NCI-H2081 (cell line): ENCODE data around the gene TIMP3.

Experiments used
- DNase-seq, 2 experiments: peaks; one replicate each; lab custom pipeline; 2025; lab: John Stamatoyannopoulos, UW

The TIMP3 gene

DNA sequence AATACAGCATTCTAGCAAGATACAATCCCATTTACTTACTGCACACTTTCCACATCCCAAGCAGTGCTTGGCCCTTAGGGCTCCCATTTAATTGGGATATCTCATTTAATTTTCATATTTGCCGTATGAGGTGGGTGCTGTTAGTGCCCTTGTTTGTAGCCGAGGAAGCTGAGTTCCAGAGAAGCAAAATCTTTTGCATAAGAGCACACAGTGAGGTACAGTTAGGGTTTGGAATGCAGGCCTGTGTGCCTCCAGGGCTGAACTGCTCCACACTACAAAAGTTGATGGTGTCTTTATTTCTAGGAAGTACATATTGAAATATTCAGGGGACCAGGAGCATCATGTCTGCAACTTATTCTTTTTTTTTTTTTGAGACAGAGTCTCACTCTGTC lies 15.5 kb upstream of the TIMP3 start:
- no peak for DNase-seq

DNA sequence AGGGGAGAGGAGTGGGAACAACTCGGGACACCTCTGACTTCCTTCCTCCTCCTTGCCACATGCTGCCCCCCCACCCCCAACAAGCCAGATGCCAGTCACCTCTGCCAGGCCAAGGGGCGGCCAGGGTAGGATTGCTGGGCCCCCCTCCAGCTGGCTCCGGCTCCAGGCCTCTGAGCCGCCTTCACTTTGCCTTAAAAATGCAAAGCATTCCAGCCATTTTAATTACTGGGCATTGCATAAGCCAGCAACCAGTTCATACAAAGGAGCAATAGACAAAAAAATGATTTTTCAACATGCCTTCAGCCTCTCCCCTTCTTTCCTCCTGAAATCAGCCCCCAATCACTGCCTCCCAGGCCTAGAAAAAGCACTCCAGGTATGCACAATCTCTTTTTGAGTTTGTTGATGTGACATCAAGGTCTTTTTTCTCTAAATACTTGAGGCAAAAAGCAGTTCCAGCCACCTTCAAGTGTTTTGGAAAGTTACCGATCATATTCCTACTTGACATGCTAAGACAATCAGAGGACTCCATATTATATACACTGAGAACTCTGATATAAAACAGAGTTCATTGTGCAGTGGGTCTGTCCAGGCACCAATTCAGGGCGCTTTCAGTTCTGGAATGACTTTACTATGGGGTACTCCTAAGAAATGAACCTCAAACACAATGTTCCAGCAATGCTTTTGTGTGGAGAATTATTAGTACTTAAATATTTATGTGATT lies 12.4 kb upstream of the TIMP3 start:
- DNase-seq = no peak

DNA sequence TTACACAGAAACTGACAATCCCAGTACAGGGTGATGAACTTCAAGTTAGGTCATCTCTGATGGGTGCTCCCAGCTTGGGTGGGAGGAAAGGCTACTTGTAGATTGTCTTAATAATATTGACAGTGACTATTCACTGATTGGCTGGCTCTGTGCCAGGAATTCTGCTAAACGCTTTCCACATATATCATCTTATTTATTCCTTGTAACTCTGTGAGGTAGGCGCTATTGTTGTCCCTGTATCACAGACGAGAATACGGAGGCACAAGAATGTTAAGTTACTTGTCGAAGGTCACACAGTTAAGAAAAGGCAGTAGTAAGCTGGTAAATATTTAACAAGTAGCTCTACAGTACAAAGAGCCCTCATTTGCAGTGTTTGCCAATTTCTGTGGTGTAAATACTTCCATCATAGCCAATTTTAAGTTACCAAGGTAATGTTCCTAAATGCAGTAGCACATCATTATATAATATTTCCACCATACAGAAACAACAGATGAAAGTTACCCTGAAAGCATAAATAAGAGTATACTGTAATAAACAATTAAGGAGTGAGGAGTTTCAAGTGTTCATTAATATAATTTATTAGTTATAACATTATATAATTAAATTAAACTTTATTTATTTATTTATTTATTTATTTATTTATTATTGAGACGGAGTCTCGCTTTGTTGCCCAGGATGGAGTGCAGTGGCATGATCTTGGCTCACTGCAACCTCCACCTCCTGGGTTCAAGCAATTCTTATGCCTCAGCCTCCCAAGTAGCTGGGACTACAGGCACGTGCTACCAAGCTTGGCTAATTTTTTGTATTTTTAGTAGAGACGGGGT lies 11.5 kb upstream of the TIMP3 start:
- no peak for DNase-seq

DNA sequence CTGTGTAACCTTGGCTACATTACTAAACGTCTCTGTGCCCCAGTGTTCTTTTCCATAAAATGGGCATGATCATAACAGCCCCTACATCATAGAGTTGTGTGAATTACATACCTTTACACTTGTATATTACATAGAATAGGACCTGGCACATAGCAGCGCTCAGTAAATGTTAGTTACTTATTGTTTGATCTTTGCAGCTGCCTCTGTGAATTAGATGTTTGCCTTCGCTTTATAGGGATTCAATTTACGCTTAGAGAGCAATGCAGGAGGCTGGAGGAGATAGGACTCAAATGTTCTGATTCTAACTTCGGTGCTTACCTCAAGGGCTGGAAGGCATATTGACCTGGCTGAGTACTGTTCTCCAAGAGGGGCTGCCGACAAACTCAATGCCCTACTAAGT lies 10.4 kb upstream of the TIMP3 start:
- DNase-seq = no peak

DNA sequence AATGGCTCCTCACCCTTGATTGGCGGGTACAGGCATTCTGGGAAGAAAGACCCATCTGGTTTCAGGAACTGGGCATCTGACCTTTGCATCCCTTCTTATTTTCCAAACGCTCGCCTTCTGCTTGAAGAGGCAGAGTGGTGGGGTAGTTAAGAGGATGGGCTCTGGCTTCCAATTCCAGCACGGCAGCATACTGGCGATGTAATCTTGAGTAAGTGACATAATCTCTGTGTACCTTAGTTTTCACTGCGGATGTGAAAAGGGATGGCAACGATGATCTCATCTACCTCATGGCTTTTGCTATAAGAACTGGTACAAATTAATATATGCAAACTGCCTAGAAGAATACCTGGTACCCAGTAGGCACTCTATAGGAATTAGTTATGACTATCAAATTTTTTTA lies 10.0 kb upstream of the TIMP3 start:
- no peak for DNase-seq

DNA sequence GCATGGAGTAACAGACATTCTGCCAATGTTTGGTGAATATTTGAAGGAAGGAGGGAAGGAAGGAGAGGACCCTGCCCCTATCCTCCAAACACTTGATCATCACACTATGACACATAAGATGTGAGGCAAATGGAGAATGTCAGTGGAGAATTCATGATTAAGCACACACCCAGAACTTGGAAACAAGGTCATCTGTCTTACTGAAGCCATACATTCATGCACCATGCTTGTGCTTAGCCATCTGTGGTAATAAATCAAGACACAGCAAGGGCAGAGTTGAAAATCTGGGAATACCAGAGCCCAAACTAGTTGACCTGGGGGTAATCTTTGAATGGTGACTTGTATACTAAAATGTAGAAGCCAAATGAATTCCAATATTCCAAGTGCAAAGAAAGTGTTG lies 7.9 kb upstream of the TIMP3 start:
- no peak for DNase-seq

DNA sequence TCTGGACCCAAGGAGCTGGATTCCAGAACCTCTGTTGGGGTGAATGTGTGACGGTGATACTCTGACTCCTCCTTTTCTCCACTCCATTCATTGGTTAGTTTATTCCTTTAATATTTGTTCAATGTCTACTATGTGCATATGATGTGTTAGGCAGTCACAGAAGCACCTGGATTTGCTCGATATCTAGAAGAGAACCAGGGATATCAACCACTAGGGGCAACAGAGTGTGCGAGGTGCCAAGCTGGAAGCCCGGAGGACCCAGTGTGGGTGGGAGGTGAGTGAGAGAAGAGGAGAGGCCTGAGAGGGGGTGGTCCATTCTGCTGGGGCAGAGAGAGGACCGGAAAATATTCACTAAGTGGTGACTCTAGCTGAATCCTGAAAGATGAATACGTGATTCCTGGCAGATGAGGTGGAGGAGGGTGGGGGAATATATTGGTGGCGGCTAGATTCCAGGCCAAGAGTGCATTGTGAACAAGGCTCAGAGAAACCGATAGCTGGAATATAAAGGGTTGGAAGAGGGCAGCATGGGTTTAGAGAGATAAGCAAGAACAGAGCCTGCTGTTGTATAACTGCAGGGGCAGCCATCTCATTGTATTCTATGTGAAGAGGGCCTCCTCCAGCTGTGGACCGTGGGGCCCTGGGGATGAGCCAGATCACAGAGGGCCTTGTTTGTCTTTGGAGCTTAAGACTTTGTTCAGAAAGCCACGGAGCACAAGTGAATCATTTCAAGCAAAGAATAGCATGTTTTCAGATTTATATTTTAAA lies 6.9 kb upstream of the TIMP3 start:
- no peak for DNase-seq

DNA sequence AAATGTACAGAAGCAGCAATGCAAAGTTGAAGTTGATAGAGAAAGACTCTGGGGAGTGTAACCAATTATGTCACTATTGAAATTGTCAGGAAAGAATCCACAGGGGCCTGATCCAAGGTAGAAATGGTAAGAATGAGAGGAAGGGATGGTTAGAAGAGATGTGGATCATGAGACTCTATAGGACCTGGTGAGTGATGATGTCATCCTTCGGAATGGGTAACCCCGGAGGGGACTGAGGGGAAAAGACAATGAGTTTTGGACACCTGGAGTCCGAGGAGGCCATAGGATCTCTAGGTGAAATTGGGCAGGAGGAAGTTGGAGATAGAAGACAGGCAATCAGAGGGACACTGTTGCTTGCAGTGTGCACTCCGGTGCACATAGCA lies 6.3 kb upstream of the TIMP3 start:
- no peak for DNase-seq

DNA sequence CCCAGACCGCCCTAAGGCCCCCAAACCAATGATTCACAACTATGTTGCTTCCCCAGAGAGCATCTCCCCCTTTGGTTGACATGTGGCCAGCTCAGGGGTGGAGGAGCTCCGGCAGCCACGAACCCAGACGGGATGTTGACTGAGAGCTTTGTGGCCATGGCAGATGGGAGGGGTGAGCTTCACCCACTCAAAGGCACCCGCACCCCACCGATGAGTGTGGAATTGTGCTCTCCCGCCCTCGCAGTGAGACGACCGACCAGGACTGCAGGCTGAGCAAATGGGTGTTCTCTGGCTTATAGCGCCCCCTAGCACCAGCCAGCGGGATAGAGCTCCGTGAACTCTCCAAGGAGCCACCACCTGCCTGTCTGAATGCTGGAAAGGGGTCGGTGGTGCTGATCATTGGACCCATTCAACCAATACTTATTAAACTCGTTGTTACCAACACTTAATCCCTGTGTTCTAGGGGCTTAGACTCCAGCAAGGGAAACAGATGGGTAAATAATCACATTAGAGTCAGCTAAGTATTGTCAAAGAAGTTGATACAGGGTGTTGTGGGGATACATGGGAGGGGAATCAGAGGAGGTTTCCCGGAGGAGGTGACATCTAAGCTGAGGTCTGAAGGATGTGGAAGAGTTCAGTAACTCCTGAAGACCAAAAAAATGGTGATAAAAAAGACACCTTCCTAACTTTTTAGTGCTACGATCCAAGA lies 4.5 kb upstream of the TIMP3 start:
- no peak for DNase-seq

DNA sequence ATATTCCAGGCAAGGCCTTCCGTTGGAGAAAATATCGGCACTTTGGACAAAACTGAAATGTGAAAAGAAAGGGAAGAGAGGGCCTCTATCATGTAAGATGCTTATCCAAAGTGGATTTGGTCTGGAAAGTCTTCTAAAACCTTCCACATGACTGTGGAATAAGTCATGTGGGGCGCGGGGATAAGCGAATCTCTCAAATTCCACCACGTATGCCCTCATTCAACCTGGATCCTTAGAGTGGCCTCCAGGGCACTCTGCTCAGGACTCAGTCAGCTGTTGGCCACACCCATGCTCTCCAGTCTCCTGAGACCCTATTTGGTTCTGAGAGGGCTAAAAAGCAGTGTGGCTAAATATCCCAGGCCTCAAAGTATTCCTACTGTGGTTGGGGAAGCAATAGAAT lies 2.0 kb upstream of the TIMP3 start:
- DNase-seq = no peak

DNA sequence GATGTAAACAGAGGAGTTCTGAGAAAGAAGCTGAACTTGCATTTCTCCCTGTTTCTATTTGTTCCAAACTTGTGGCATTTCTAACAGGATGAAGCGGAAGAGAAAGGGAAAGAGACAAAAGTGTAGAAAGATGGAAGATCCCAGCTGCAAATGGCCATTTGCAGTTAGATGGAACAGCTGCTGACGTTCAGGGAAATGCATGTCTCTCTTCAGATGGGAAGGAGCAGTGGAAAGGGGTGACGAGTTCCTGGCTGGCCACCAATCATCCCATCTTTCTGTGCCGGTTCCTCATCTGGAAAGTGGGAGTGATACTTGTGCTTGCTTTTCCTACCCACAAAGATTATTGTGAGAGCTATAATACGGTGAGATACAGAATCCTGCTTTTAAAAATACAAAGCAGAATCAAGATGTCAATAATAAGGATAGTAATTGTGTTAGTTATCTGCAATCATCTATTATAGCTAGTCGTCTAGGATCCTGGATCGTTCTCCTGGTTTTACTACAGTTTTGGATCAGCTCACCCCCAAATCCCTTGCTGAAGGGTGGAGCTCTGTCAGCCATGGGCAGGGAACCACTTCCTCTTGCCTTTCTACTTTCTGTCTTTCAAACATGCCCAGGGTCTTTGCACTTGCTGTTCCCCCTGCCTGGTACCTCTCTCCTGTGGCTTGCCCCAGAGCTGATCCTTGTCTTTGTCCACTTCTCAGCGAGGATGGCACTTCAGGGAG lies 1.2 kb upstream of the TIMP3 start:
- no peak for DNase-seq

DNA sequence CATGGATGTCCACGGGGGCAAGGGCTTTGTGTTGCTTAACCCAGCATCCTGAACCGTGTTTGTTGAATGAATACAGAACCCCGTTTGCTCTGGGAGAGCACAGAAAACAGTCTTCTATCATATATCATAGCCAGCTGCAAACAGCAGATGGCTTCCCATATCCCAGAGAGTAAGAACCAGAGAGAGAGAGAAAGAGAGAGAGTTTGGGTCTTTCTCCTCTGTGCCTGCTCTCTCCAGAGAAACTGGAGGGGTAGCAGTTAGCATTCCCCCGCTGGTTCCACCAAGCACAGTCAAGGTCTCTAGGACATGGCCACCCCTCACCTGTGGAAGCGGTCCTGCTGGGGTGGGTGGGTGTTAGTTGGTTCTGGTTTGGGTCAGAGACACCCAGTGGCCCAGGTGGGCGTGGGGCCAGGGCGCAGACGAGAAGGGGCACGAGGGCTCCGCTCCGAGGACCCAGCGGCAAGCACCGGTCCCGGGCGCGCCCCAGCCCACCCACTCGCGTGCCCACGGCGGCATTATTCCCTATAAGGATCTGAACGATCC lies 440 bp upstream of the TIMP3 start:
- no peak for DNase-seq

DNA sequence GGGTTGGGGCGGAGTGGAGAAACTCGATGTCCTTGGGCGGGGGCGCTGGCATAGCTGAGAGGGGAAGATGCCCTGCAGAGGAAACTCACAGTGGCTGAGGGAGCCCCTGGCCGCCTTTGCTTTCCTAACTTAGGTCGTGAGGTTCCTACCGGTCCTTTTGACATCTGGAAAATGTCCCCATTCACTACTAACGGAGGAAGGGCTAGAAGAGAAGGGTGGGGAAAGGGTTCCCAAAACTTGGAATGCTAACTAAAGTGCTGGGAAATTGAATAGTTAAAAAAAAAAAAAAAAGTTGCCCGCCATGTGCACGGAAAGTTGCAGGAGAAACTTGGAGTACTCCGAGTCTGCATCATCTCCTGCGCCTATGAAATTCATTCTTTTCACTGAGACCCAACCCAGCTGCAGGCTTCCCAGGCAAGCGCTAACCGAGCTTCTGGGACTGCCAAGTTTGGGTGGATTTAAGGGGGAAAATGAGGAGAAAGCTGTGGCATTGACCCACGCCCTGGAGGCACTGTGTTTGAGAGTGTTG lies 796 bp downstream of the TIMP3 start:
- no peak for DNase-seq

DNA sequence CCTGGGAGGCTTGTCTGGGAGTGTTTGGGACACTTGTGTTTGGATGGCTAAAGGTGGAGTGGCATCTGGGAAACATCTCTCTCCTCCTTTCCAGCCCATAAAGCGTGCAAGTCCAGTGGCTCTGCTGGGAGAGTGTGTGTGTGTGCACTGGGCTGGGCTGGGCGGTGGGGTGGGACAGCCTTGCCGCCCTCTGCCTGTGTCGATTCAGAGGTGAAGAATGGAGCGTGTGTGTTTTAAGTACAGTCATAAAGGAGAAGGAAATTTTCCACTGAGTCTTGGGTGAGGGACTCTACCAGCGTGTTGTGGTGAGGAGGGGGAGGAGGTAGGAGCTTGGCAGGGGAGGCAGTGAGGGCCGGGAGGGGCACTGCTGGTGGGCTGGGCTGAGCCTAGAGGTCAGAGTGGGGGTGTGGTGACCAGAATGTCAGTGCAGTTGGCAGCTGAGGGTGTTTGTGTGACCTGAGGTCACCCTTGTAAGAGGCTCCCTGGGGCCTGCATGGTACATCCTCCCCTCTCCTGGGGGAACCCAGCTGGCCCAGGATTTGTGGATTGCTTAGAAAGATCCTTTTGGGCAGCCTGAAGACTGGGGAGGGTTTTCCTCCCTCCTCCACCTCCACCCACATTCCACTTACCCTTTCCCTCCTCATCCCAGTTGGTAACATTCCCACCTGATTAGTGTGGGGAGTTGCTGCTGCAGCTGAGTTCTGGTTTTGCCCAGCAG lies 1.7 kb downstream of the TIMP3 start:
- DNase-seq = no peak

DNA sequence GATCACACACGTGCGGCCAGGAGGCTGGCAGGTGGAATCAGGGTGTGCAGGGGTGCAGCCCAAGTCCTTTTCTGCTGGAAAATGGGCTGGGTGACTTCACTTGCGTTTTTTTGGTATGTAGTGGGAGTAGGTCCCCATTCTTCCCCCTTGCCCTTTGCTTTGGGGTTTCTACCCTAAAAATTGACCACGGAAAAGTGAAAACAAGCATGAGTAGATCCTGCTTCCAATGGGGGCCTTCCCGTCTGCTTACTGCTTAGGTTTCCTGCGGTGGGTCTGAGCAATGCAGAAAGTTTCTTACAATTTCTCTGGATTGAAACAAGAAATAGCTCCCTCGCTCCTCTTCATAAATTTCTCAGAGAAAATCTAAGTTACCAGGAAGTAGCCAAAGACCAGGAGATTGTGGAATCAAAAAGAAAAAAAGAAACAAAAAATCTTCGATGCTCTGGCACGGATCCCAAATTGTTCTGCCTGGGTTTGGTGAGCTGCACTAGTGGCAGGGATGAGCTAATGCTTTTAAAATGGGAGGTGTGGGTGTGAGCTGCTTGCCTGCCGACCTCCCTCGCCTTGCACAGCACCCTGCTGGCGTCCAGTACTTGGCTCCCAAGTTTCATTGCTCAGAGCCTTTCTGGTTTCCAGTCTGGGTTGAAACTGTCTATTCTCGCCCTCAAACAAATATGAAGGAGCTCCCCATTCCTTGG lies 2.4 kb downstream of the TIMP3 start:
- DNase-seq = no peak

DNA sequence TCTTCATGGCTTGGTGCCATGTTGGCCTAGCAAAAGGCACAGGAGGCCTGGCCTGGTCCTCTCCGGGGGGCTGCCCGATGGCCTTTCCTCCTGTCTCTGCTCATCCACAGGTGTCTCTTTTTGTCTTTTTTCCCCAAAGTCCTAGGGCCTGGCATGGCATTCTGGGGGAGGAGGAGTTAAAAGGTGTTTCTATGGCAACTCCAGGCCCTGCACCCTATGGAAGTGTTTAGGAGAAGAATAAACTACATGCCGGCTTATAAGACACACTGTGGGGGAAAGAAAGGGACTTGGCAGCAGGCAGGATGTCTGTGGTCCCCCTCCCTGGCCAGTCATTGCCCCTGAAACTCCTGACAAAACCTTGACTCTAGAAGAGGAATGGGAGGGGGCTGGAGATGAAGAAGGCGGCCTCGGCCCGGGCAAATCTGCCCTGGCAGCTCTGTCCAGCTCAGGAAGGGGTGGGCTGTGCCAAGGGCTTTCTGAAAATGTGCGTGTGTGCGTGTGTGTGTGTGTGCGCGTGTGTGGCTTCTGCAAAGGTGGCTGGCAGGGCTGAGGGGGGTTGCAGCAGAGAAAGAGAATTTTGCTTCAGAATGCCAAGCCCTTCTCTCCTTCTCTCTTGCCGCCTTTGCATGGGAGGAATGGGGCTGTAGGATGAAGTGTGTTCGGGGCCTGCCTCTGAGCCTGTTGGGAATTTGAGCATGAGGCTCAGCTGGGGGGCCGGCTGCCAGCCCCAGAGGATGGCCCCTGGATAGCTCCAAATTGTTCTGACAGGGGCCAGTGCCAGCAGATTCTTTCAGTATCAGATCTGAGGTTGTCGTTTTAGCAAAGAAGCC lies 3.2 kb downstream of the TIMP3 start:
- no peak for DNase-seq

DNA sequence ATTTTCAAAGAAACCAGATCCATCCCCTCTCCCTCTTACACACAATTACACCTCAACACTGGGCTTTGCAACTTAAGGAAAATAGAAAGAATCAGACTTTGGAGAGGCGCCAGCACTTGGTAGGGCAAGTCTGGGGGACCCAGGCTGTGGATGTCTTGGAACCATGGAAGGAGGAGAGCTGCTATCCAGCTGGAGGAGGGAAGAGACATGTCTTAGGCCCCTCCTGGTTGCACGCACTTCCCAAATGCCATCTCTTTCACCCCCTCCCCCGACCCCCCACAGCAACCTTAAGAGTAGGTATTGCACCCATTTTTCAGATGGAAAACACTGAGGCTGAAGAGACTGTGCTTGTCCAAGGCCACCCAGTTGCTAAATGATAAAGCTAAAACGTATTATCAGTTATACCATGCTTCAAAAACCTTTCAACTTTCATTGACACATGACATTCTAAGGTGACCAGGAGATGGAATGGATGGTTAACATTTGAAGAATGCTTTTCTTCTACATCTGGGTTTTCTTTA lies 3.9 kb downstream of the TIMP3 start:
- no peak for DNase-seq

DNA sequence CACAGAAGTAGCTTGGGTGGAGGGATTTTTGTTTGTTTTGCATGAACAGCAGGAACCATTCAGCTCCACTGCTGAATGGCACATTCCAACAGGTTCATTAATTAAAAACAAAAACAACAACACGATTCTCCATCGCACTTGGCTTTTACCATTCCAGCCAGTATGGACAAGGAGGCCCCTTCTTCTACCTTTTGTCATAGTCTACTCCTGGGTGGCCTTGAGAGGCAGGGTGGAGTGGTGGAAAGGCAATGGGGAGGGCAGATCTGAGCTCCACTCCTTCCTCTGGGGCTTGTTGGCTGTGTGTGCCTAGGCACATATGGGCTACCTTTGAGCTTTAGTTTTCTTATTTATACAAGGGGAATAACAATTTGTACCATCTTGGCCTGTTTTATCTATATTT lies 4.8 kb downstream of the TIMP3 start:
- DNase-seq = no peak

DNA sequence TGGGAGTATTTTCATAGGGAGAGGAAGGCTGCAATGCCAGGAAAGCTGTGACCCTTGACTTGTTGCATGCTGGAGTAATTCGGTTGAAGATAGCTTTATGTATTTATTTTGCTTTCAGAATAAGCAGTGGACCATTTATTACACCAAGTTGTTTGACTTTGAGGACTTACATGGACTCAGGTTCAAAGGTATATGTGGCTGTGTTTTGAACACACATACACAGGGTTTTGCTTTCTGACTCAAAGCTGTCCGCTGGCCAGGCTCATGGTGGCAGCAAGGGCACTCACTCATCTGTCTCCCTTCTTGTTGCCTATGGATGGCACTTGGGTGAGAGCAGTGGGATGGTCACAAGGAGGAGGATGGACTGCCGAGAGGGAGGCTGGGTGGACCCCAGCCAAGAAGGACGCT lies 6.5 kb downstream of the TIMP3 start:
- no peak for DNase-seq
